ENCODE measurements around the gene KLHDC7B.
A peak's percentile ranks its signal among the peaks of the same experiment; 100 is the strongest.

Gene KLHDC7B

DNA sequence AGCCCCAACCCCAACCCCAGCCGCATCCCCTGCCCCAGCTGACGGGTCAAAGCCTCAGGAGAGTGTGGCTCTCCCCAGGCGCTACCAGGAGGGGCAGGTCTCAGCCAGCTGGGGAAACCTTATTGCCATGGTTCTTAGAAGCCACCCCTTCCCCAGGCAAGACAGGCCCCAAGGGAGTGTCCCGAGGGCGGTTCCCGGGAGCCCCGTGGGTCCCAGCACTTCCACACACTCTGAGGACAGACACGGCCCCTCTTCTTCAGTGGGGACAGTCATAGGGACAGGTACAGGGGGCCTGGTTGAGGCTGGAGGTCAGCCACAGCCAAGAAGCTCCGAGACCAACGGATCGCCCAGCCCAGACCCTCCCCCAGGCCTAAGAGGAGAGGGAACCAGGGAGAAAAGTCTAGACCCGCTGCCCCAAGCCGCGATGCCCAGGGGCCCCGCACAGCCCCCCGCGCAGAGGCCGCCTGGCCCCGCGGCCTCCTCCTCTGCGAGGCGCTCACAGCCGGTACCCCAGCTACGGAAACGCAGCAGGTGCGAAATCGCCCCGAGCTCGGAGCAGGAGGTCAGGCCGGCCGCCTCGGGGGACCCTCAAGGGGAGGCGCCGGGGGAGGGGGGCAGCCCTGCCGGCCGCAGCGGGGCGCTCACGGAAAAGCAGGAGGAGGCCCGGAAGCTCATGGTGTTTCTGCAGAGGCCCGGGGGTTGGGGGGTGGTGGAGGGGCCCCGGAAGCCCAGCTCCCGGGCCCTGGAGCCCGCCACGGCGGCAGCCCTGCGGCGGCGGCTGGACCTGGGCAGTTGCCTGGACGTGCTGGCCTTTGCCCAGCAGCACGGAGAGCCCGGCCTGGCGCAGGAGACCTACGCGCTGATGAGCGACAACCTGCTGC lies 2.6 kb downstream of the KLHDC7B start:
- no peak for DNase-seq (ENCODE audit: low read depth)

DNA sequence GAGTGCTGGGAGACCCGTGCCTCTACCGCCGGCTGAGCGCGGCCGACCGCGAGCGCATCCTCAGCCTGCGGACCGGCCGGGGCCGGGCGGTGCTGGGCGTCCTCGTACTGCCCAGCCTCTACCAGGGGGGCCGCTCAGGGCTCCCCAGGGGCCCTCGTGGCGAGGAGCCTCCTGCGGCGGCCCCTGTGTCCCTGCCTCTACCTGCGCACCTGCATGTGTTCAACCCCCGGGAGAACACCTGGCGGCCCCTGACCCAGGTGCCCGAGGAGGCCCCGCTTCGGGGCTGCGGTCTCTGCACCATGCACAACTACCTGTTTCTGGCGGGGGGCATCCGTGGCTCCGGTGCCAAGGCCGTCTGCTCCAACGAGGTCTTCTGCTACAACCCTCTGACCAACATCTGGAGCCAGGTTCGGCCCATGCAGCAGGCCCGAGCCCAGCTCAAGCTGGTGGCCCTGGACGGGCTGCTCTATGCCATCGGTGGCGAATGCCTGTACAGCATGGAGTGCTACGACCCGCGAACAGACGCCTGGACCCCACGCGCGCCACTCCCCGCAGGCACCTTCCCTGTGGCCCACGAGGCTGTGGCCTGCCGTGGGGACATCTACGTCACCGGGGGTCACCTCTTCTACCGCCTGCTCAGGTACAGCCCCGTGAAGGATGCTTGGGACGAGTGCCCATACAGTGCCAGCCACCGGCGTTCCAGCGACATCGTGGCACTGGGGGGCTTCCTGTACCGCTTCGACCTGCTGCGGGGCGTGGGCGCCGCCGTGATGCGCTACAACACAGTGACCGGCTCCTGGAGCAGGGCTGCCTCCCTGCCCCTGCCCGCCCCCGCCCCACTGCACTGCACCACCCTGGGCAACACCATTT lies 3.5 kb downstream of the KLHDC7B start:
- no peak for DNase-seq (ENCODE audit: low read depth)

DNA sequence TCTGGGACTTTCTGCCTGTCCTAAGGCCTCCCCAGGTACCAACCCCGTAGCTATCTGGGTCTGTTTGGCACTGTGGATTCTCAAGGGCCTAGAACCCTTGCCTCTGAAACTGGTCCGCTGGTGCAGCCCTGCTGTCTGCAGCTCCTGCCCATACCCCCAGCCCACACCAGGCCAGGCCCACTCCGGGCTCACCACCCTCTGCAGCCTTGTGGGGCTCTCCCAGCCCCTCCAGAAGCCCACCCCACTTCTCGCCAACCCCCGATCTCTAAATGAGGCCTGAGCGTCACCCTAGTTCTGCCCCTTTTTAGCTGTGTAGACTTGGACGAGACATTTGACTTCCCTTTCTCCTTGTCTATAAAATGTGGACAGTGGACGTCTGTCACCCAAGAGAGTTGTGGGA lies 4.7 kb downstream of the KLHDC7B start:
- DNase-seq (ENCODE audit: low read depth) = no peak

GRCh38 chr22:50551160-50551752 lies 5.6 kb downstream of the KLHDC7B start:
- DNase-seq (ENCODE audit: low read depth) = no peak

- DNase-seq (ENCODE audit: low read depth) = no peak
Measured at GRCh38 chr22:50553310-50553709, 7.6 kb downstream of the KLHDC7B start.

GRCh38 chr22:50556703-50557102 lies 11.0 kb downstream of the KLHDC7B start:
- no peak for DNase-seq (ENCODE audit: low read depth)

DNA sequence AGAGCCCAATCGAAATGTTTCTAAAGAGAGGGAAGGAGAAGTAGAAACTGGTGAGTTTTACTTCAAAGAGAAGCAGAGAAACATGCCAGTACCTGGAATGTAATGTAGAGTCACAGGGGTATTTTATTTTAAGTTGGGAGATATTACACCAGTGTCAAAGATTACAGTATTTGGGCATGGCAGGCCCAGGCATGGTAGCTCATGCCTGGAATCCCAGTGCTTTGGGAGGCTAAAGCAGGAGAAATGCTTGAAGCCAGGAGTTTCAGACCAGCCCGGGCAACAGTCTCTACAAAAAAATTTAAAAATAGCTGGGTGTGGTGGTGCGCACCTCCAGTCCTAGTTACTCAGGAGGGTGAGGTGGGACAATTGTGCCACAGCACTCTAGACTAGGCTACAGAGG lies 14.3 kb downstream of the KLHDC7B start:
- DNase-seq (ENCODE audit: low read depth) = no peak

GRCh38 chr22:50561401-50562358 lies 16.0 kb downstream of the KLHDC7B start:
- no peak for DNase-seq (ENCODE audit: low read depth)

DNA sequence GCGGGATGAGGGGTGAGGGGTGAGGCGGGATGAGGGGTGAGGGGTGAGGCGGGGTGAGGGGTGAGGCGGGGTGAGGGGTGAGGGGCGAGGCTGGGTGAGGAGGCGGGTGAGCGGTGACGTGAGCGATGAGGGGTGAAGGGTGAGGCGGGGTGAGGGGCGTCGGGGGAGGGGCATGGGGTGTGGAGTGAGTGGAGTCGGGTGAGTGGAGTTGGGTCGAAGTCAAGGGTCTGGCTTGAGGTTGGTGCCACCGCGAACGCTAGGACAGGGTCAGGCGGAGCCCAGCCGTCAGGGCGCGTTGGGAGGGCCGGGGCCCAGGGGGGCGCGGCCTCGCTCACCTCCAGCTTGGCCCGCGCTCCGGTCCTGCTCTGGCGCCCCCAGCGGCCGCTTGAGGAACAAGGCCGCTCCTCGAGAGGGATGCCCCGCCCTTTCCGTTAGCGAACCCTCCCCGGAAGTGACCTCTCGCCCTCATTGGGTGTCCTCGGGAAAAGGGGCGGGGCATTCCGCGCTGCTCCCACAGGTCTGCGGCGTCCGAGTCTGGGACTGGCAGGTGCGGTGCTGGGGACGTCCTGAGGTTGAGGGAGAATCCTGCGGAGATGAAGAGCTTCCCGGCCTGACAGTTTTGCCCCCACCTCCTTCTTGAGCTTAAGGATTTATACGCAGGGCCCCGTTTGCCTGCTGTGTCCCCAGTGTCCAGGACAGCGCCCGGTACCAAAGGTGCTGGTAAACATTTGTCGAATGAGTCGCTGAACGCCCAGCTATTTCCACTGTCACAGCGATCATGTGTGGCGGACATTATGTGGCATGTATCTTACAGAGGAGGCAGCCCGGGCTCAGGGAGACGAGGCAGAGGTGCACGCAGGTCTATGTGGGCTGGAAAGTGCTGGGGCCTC lies 17.1 kb downstream of the KLHDC7B start, which contains the start of gene SYCE3:
SYCE3 (minus strand) TSS at position 397 of the 890 bp plus-strand sequence. CDS start 6,514 bp downstream, outside the sequence.
- peak; percentile 79 for DNase-seq (ENCODE audit: low read depth)

GRCh38 chr22:50563413-50564160 lies 17.9 kb downstream of the KLHDC7B start:
- no peak for DNase-seq (ENCODE audit: low read depth)

- no peak for DNase-seq (ENCODE audit: low read depth)
Measured at GRCh38 chr22:50564289-50564688, 18.6 kb downstream of the KLHDC7B start.

GRCh38 chr22:50567721-50568252 lies 22.1 kb downstream of the KLHDC7B start:
- no peak for DNase-seq (ENCODE audit: low read depth)

DNA sequence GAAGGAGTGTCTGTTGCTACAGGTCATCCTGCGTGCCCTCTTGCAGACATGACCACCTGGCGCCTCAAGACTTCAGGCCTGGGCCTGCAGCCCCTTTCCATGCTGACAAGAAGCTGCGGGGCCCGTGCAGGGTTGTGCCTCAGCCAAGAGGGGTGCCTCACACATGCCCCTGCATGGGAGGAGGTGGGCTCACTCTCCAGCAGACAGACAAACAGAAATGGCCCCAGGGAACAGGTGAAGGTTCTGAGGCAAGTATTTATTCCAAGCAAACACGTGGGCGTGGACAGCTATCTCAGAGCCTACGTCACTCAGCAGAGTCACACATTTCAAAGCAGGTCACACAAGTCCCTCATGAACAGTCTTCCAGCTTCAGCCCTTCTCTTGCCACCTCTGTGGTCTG lies 22.9 kb downstream of the KLHDC7B start:
- DNase-seq (ENCODE audit: low read depth) = no peak

GRCh38 chr22:50569041-50569459 lies 23.4 kb downstream of the KLHDC7B start:
- no peak for DNase-seq (ENCODE audit: low read depth)

DNA sequence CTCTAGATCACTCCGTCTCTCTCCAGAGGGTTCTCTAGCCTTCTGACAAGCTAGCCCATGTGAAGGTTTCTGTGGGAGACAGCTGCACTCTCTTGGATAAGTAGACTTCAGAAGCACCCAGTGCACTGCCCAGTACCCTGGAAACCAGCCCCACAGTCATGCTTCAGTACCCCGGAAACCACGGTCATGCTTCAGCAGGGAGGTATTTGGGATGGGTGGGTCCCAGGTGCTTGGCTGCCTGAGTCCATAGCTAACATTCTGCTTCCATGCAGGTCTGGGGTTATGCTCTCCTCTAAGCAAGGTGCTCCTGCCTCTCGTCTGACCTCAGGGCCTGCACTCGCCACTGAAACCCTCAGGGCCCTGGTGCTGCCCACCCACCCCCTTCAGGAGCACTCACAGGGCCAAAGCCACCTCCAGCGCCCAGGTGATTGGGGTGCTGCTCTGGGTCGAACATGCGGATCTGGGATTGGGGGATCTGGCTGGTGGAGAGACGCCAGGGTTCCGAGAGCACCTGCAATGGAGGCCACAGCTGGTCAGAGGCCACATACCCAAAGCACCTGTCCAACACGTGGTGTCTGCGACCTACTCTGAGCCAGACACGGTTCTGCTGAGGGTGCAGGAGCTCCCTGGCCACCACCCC lies 24.3 kb downstream of the KLHDC7B start:
- no peak for DNase-seq (ENCODE audit: low read depth)

GRCh38 chr22:50570861-50571260 lies 25.2 kb downstream of the KLHDC7B start:
- no peak for DNase-seq (ENCODE audit: low read depth)

DNA sequence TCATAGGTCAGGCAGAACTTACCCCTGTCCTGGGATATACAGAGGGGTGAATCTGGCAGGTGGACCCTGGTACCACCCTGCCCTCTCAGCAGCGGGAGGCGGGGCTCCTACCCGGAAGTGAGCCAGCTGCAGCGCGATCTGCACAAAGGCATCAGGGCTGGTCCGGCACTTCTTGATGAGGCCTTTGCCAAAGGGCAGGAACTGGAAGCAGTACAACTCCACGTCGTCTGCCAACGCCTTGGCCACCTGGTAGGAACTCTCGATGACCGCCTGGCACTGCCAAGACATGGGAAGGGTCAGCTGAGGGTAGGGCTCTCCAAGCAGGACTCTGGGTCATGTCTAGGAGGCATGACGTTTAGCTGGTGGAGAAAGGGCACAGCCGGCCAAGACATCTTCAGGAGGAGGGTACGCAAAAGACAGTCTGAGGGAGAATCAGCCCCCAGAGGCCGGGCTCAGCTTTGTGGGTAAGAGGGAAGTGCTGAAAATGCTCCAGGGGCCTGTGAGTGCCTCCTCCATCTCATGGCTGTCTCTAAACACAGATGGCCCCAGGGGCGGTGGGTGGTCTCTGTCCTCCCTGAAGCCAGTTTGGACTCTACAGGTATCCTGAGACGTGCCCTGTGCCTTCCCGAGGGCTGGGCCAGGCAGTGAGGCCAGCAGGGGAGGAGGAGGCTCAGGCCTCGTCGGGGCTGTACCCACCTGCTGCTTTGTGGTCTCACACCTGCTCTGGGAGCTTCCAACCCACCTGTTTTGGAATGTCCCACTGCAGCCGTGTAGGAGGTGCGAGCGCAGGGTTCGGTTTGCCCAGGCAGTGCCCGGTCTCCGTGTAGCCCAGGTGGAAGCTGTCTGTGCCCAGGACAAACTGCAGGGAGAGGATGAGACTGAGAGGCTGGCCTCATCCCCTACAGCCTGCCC lies 25.8 kb downstream of the KLHDC7B start:
- no peak for DNase-seq (ENCODE audit: low read depth)

DNA sequence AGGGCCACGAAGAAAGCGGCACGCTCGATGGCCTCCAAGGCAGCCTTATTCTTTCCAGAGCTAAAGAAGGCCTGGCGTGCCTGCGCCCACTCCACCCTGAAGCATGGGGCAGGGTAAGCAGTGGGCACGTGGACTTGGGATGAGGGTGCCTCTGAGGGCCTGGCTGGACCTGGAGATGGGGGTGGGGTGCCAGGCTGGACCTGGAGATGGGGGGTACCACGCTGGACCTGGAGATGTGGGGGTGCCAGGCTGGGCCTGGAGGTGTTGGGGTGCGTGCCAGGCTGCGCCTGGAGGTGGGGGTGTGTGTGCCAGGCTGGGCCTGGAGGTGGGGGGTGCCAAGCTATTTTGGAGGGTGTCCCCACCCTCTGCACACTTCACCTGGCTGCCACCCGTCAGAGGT lies 27.3 kb downstream of the KLHDC7B start:
- no peak for DNase-seq (ENCODE audit: low read depth)
